ENCODE measurements around the gene NR0B2. TPM values are rescaled to one million over a fixed set of nuclear protein-coding genes. Genes with fewer than 3 reads are reported as not detected.

The NR0B2 gene
- total RNA-seq, 1 experiment from 2014 or later, result not detected

GRCh38 chr1:26915204-26915842 is 1.5 kb upstream of the NR0B2 start:
- POLR2A ChIA-PET (ENCODE audit: unreplicated experiment), result no interaction called here
- TF ChIP-seq EZH2 (IDR thresholded peaks at IDR 0.05; ENCODE audit: low read length, unreplicated experiment) (no peak), EZH2phosphoT487 (IDR thresholded peaks at IDR 0.05; ENCODE audit: borderline replicate concordance, low read length) (no peak), CTCF (conservative IDR thresholded peaks at IDR 0.05; ENCODE audit: low read depth, low read length) (no peak)
- no peak overlapping the region for H3K27ac ChIP-seq (ENCODE audit: low read length)
- DNase-seq (no peak), ATAC-seq (no peak)
- no peaks in the 10 kb centered on the region for H3K4me1 ChIP-seq (ENCODE audit: insufficient read depth, low read length)
- H3K79me2 ChIP-seq (ENCODE audit: low read length), result no peaks in the 10 kb centered on the region
- H3K9me2 ChIP-seq (replicated peaks; ENCODE audit: low read length), result no peaks in the 10 kb centered on the region
- no peaks in the 10 kb centered on the region for H3K27me3 ChIP-seq (ENCODE audit: low read length)
- H3K4me3 ChIP-seq (ENCODE audit: low read length), result no peak overlapping the region
- no peaks in the 10 kb centered on the region for H4K20me1 ChIP-seq (ENCODE audit: low read length)
- no peak overlapping the region for H3K9ac ChIP-seq (ENCODE audit: low read length)
- no peak overlapping the region for H3K4me2 ChIP-seq (ENCODE audit: low read length)
- BruUV-seq (replicated peaks), result no TSS peak
- H2AFZ ChIP-seq (ENCODE audit: low read length), result no peak overlapping the region
- CTCF ChIA-PET, result no interaction called here
- H3K36me3 ChIP-seq (ENCODE audit: low read depth, low read length), result no peaks in the 10 kb centered on the region
- intact Hi-C loops (cut with micrococcal nuclease), result no loop called here
- H3F3A ChIP-seq (ENCODE audit: low read length, unreplicated experiment), result no peaks in the 10 kb centered on the region
- no peaks in the 10 kb centered on the region for H3K9me3 ChIP-seq (ENCODE audit: low read length)

- intact Hi-C loops (cut with micrococcal nuclease), result no loop called here
- DNase-seq (no peak), ATAC-seq (no peak)
- H3K79me2 ChIP-seq (ENCODE audit: low read length), result no peaks in the 10 kb centered on the region
- H2AFZ ChIP-seq (ENCODE audit: low read length), result no peak overlapping the region
- no peaks in the 10 kb centered on the region for H4K20me1 ChIP-seq (ENCODE audit: low read length)
- H3K27me3 ChIP-seq (ENCODE audit: low read length), result no peaks in the 10 kb centered on the region
- H3K9me2 ChIP-seq (replicated peaks; ENCODE audit: low read length), result no peaks in the 10 kb centered on the region
- H3F3A ChIP-seq (ENCODE audit: low read length, unreplicated experiment), result no peaks in the 10 kb centered on the region
- no peaks in the 10 kb centered on the region for H3K9me3 ChIP-seq (ENCODE audit: low read length)
- CTCF ChIA-PET, result no interaction called here
- no TSS peak for BruUV-seq (replicated peaks)
- no peaks in the 10 kb centered on the region for H3K4me1 ChIP-seq (ENCODE audit: insufficient read depth, low read length)
- POLR2A ChIA-PET (ENCODE audit: unreplicated experiment), result no interaction called here
- no peak overlapping the region for H3K27ac ChIP-seq (ENCODE audit: low read length)
- no peak overlapping the region for H3K4me2 ChIP-seq (ENCODE audit: low read length)
- H3K4me3 ChIP-seq (ENCODE audit: low read length), result no peak overlapping the region
- no peaks in the 10 kb centered on the region for H3K36me3 ChIP-seq (ENCODE audit: low read depth, low read length)
- TF ChIP-seq EZH2 (IDR thresholded peaks at IDR 0.05; ENCODE audit: low read length, unreplicated experiment) (no peak), EZH2phosphoT487 (IDR thresholded peaks at IDR 0.05; ENCODE audit: borderline replicate concordance, low read length) (no peak), CTCF (conservative IDR thresholded peaks at IDR 0.05; ENCODE audit: low read depth, low read length) (no peak)
- no peak overlapping the region for H3K9ac ChIP-seq (ENCODE audit: low read length)
These were observed 404 bp downstream of the NR0B2 start for GRCh38 chr1:26913389-26913753.

GRCh38 chr1:26912147-26912490 is 1.7 kb downstream of the NR0B2 start:
- Histone ChIP-seq H3K79me2 (ENCODE audit: low read length) (no peaks in the 10 kb centered on the region), H3K27me3 (ENCODE audit: low read length) (no peaks in the 10 kb centered on the region), H2AFZ (ENCODE audit: low read length) (no peak overlapping the region), H3K36me3 (ENCODE audit: low read depth, low read length) (no peaks in the 10 kb centered on the region), H3F3A (ENCODE audit: low read length, unreplicated experiment) (peaks cover 2% of the 10 kb centered on the region), H4K20me1 (ENCODE audit: low read length) (no peaks in the 10 kb centered on the region), H3K9ac (ENCODE audit: low read length) (no peak overlapping the region), H3K9me2 (replicated peaks; ENCODE audit: low read length) (no peaks in the 10 kb centered on the region), H3K4me1 (ENCODE audit: insufficient read depth, low read length) (peaks cover 11% of the 10 kb centered on the region), H3K27ac (ENCODE audit: low read length) (no peak overlapping the region), H3K4me3 (ENCODE audit: low read length) (no peak overlapping the region), H3K9me3 (ENCODE audit: low read length) (no peaks in the 10 kb centered on the region), H3K4me2 (ENCODE audit: low read length) (no peak overlapping the region)
- ChIA-PET POLR2A (ENCODE audit: unreplicated experiment) (no interaction called here), CTCF (no interaction called here)
- intact Hi-C loops (cut with micrococcal nuclease), result no loop called here
- no TSS peak for BruUV-seq (replicated peaks)
- ATAC-seq, result no peak
- no peak for DNase-seq
- no peak for TF ChIP-seq EZH2phosphoT487 (IDR thresholded peaks at IDR 0.05; ENCODE audit: borderline replicate concordance, low read length)
- TF ChIP-seq EZH2 (IDR thresholded peaks at IDR 0.05; ENCODE audit: low read length, unreplicated experiment), result no peak
- TF ChIP-seq CTCF (conservative IDR thresholded peaks at IDR 0.05; ENCODE audit: low read depth, low read length), result no peak
